ENCODE results near the gene CHCHD1.
"Not testable (repeated sequence)": the region's sequence is repeated elsewhere in the genome, so short reads cannot be mapped to it uniquely, and the experiment has no call there.

The CHCHD1 gene

DNA sequence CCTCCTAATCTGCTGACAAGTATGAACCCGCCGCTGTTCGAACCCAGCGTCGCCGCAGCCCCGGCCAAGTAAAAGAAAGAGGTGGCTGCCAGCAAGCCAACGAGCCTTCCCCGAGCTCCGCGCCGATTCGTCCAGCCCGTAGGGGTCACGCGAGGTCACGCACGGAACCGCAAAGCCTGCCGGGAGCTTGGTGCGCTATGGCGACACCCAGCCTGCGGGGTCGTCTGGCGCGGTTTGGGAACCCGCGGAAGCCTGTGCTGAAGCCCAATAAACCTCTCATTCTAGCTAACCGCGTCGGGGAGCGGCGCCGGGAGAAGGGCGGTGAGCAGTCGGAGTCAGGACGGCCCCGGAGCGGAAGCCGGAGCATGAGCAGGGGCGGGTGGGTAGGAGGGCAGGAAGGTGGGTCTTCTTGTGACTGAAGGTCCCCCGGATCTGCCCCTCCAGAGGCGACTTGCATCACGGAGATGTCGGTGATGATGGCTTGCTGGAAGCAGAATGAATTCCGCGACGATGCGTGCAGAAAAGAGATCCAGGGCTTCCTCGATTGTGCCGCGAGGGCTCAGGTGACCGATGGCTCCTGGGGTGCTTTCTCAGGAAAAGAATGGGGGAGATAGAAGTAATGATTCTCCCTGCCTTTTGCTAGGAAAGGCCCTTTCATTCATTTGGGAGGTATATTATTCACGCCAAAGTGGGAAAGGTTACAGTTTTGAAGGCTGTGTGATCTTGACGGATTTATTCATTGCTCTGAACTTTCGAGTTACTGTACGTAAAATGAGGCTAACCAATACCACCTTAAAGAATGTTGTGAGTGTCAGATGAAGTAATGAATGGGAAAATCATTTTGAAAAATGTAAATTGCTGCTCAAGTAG lies at the start of gene CHCHD1:
Gene CHCHD1 (plus strand): TSS at position 170 of the 870 bp plus-strand sequence. CDS start 28 bp downstream, at position 198.
- peak; percentile 83 for DNase-seq

DNA sequence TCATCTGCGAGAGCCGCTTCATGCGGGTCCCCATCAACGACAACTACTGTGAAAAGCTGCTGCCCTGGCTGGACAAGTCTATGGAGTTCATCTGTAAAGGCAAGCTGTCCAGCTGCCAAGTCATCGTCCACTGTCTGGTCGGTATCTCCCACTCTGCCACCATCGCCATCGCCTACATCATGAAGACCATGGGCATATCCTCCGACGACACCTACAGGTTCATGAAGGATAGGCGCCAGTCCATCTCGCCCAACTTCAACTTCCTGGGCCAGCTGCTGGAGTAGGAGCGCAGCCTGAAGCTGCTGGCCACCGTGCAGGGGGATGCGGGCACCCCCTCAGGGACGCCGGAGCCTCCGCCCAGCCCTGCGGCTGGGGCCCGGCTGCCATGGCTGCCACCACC lies 49.4 kb upstream of the CHCHD1 start:
- no peak for DNase-seq

DNA sequence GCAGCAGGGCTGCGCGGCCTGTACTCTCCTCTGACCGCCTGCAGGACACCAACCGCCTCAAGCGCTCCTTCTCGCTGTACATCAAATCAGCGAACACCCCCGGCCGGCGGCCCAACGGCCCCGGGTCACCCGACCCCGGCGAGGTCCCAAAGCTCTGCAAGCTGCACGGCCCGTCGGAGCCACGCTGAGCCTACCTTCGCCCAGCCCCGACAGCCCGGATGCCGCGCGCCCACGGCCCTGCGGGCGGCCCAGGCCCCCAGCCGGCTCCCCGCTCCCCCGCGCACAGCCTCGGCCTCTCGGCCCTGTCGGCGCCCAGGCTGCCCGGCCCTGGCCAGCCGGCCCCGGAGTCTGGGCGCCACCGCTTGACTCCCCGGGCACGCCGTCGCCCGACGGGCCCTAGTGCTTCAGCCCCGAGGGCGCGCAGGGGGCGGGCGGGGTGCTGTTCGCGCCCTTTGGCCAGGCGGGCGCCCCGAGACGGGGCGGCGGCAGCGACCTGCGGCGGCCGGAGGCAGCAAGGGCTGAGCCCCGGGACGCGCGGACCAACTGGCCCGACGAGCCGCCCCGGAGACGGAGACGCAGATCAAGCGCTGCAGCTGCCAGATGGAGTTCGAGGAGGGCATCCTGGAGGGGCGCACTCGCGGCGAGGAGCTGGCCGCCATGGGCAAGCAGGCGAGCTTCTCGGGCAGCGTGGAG lies 48.8 kb upstream of the CHCHD1 start:
- DNase-seq, result no peak

DNA sequence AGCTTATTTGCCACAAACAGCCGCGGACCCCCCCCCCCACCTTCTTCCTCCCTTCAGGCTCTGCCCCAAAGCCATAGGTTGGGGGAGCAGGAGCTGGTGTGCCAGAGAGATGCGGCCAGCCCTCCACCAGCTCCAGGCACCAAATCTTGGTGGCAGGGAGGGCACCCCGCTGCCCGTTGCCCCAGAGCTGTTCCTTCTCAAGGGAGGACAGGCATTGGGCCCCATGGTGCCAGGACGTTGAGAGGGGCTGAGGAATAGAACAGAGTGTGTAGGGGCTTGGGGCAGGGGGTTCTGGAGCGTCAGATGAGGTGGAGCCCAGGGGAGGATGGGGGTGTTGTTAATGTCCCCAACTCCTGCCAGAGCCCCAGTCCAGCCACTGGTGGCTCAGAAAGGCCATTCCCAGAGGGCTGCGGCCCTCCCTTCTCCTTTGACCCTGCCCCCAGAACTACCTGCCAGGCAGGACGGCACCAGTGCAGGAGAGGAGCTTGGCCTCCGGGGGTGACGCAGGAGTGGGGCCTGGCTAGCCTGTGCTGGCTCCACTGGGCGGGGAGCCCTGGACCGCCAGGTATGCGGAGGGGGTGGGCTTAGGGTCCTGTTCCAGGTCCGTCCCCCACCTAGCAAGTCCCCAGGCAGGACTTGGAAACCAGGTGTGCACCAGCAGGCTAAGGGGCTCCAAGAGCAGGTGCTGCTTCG lies 47.7 kb upstream of the CHCHD1 start:
- no peak for DNase-seq

DNA sequence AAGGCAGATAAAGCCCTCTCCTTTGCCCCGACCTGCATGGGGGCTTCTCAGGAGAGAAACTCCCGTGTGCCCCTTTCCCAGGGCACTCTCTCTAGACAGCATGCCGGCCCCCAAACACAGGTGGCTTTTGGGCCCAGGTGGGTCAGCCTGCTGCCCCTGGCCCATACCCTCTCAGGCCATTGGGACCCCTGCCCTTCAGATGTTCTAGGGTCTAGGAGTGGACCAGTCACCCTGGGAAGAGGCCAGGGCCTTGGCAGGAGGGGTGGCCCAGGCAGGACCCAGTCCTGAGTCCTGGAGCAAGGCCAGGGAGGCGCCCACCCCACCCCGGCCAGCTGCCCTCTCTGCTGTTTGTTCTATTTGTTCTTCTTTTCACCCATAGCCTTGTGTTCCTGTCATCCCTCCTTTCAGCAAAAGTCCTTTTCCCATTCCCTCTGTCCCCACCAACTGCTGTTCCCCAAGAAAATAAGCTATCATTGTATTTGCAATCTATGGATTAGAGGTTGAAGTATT lies 47.0 kb upstream of the CHCHD1 start:
- DNase-seq, result no peak

DNA sequence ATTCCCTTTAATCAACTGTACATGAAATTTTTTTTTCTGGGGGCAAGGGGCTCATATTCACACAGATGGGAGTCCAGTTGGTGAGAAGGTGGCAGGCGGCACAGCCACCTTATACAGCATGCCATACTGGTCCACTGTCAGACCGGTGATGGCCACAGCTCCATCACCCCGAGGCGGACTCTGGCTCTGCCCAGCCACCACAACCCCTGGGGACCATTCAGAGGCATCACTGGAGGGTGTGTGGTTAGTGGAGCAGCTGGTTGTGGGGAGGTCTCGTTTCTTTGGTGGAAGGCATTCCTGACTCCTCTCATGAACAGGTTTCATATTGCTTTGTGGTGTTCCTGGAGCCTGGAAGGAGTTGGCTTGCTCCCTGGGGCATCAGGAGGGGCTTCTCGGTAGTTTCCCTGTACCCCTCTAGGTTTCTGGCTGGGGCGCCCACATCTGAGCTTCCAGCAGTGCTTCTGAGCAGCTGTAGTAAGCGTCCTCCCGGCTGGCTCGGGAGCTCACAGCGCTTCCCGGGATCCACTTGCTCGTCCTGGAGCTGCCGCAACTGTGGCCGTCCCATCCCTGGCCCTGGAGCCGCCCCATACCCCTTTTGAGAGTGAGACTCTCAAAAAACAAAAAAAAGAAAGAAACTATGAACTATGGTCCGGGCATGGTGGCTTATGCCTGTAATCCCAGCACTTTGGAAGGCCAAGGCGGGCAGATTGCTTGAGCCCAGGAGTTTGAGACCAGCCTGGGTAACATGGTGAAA lies 41.2 kb upstream of the CHCHD1 start:
- DNase-seq, result not testable (repeated sequence)

DNA sequence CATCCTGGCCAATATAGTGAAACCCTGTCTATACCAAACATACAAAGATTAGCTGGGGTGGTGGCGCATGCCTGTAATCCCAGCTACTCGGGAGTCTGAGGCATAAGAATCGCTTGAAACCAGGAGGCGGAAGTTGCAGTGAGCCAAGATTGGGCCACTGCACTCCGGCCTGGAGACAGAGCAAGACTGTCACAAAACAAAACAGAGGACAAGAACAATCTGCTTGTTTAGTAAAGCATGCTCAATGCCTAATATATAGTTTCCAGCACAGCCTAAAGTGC lies 39.5 kb upstream of the CHCHD1 start:
- DNase-seq, result no peak

DNA sequence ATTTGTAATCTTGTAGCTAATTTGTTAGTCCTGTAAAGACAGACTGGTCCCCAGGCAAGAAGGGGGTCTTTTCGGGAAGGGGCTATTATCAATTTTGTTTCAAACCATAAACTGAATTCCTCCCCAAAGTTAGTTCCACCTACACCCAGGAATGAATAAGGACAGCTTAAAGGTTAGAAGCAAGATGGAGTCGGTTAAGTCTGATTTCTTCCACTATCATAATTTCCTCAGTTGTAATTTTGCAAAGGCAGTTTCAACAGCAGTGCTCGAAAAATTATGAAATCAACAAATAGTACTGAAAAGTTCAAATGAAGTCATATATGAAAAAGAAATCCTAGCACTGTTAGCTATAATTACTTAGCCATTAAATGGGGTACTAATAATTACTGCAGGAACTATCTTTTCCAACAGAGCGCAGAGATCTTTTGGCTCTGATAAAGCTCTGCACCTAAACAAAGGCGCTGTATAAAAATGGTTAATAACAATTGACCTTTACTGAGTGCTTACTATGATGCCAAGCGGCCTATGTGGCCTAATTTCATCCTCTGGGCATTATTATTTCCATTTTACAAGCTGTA lies 38.4 kb upstream of the CHCHD1 start:
- no peak for DNase-seq

DNA sequence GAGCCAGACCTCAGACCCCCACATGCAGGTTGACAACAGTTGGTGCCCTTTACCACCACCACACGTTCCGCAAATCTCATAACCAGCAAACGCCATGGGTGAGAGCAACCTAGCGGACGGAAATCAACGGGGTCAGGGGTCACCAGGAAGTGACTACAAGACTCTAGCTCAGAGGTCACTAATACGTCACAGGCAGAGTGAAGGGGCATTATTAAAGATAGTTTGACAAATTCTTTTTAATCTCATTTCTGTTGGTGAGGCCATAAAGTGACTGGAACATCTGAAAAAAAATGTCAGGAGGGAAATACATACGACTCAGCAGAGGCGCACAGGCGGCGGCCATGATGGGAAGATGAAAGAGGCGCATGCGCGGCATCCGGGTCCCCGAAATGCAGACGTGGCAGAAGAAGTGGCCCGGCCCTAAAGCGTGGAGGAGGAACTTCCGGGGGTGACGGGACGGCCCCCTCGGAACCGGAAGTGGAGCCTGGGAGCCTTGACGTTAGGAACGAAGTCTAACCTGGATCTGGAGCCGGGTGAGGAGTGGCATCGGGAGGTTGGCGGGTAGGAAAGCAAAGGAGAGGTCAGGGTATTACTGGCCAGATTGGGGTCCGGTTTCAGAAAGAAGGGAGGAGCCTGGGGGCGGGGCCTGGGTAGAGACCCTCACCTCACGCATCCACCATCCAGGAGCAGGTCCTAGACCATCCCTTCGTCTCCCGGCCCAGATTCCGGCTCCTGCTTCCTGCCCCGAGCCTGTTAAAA lies 37.8 kb upstream of the CHCHD1 start, which contains the start of gene SEC24C:
Gene SEC24C (plus strand): TSS at position 468 of the 759 bp plus-strand sequence. CDS start 2,461 bp downstream, outside the sequence.
- DNase-seq, result peak; percentile 94

DNA sequence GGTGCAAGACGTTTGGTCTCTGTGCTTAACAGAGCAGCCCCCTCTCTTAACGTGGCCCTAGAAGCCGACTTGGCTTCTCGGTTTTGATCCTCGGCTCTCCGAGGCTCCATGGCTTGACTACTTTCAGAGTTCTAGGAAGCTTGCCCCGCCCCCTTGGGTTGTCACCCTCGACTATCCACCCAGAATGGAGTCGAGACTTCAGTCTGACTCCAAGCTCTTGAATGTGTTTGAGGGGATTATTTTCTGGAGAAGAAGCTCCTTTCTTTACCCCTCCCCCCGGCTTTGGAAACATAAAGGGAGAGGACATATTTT lies 37.2 kb upstream of the CHCHD1 start:
- DNase-seq, result peak; percentile 43

DNA sequence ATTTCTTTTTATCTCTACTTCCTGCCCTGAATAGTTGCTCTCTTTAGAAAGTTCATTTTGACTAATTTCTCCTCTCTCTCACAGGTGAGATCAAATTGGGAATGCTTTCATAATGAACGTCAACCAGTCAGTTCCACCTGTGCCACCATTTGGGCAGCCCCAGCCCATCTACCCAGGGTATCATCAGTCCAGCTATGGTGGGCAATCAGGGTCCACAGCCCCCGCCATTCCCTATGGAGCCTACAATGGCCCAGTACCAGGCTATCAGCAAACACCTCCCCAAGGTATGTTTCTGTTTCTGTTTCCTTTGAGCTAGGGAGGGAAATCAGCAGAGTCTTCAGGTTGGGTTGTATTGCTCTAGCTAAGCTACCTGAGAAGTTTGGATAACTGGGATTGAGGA lies 35.1 kb upstream of the CHCHD1 start:
- no peak for DNase-seq

DNA sequence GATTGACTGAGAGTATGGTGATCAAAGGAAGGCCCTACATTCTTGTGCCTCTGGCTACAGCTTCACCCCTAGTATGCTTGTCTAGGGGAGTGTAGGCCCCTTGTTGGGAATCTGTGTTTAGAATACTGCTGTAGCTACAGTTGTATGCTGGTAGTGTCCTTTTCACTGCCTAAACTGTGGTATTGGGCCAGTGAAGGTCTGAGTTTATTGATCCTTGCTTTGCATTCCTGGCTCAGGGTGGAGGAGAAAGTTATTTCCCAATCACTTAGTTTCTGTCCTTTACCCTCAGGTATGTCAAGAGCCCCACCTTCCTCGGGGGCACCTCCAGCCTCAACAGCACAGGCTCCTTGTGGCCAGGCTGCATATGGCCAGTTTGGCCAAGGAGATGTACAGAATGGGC lies 31.0 kb upstream of the CHCHD1 start:
- no peak for DNase-seq

DNA sequence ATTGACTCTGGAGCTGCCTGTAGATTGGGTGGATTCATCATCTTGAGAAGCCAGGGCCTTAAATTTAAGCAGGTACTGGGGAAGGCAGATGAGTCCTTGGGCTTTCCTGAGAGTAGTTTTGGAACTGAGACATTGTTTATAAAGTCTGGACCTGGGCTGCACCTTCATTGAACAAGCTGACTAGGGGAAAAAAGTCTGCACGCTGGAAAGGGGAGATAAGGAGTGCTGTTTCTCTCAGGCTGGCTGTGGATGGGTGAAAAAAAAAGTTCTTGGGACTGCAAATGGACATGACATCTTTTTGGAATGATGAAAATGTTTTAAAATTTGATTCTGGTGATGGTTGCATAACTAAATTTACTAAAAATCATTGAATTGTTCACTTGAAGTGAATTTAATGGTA lies 25.7 kb upstream of the CHCHD1 start:
- DNase-seq, result no peak

DNA sequence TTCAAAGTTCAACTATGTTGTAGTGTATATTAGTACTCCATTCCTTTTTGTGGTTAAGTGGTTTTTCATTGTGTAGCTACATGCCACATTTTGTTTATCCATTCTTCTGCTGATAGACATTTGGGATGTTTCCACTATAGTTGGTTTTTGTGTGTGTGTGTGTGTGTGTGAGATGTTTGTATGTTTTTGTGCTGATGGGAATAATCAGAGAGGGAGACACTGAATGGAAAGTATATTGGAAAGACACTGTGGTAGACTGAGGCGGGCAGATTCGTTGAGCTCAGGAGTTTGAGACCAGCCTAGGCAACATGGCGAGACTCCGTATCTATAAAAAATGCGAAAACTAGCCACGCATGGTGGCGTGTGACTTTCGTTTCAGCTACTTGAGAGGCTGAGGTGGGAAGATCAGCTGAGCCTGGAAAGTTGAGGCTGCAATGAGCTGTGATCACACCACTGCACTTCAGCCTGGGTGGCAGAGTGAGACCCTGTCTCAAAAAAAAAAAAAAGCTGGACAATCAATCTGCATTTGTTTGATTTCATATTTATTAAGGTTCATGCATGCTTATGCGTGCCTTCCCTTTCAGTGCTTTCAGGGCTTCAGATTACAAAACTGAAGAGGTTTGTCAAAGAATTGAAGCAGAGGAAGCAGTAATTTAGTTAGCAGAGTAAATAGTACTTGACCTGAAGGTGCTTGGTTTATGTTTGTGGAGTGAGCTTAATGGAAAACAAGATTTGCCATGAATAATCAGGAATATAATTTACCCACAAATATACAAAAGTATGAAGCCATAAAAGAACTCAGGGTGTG lies 22.9 kb upstream of the CHCHD1 start:
- DNase-seq, result no peak

DNA sequence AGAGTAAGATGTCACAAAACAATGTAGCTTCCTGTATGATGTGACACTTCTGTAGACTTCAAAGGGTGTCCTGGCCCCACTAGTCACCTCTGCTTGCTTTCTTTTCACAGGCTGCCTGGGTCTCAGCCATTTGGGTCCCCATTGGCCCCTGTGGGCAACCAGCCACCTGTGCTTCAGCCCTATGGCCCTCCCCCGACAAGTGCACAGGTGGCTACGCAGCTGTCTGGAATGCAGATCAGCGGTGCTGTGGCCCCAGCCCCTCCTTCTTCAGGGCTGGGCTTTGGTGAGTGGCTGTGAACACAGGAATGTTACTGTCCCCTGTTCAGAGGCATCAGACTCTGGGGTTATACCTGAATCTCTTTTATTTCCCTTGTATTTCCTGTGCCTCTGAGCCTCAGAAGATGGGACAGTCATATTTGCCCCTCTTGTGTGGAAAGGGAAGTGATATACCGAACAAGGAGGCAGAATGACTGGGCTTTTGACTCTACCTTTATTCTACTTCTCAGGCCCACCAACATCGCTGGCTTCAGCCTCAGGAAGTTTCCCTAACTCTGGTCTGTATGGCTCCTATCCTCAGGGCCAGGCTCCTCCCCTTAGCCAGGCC lies 22.2 kb upstream of the CHCHD1 start:
- DNase-seq, result no peak

DNA sequence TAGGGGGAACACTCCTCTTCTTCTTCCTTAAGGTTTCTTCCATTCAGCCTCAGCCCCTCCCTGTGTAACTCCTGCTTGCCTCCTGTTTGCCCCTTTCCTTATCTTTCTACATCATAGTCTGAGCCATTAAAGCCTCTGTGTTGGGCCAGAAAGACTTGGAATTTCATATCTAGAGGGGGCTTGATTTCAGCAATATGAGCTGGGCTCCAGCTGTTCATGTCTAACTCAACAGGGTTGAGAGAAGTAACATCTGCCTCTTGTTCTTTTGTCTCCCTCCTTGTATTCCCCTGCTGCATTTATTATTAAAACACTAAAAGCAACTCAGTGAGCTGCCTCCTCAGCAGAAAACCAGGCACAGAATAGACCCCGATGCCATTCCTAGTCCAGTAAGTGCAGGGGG lies 20.1 kb upstream of the CHCHD1 start:
- no peak for DNase-seq

DNA sequence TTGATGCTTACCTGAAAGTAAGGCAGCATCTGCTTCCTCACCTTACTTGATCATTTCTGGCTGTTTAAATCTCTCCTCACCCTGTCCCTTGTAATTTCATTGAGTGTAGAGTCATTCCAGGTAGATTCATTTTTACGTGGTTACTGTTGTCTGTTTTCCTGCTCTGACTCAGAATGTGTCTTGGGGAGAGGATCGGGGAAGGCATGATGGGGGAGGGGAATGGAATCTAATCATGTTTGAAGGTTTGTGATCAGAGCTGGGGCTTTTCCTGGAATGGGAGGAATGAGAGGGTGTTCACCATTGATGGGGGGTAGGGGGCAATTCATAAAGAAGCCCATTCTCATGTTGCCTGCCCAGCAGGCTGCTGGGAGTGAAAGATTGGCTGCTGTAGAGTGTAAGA lies 18.9 kb upstream of the CHCHD1 start:
- no peak for DNase-seq

DNA sequence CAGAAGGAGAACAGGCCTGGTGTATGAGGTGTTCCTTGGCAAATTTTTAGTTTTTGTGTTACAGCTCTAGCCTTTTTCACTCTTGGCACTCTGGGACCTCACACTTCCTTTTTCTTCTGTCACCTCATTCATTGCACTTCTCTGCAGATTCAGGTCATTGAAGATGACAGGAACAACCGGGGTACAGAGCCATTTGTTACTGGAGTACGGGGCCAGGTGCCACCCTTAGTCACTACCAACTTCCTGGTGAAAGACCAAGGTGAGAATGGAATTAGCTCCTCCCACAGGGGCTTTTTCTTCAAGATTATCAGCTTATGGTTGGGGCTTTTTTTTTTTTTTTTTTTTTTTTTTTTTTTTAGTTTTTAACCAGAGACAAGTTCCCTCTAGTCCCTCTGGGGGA lies 18.5 kb upstream of the CHCHD1 start:
- no peak for DNase-seq

DNA sequence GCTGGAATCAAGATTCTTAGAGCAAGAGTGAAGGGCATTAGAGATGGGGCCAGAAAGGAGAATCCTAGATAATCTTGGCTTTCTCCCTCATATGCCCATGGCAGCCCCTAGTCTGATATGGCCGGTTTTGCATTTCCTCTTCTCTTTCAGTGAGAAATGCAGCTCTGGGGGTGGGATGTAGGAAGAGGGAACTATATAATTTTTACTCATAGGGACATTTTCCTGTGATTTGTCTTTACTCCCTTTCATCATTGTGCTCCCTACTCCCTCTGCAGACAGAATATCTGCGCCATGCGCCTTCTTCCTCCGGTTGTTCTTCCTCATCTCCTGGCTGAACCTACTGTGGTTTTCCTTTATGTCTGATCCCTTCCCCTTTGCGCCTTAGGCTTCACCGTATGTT lies 16.8 kb upstream of the CHCHD1 start:
- DNase-seq, result no peak

DNA sequence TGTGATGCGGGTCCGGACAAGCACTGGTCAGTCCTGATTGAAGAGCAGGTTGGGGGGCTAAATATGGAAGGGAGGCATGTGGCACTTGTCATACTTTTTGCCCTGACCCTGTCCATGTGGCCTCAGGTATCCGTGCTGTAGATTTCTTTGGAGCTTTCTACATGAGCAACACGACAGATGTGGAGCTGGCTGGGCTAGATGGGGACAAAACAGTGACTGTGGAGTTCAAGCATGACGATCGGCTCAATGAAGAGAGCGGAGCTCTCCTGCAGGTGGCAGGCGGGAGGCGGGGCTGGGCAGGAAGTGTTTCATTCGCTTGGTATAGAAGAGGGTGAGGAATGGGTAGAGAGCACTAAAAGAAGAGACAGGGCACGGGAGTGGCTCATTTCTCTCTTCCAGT lies 13.0 kb upstream of the CHCHD1 start:
- no peak for DNase-seq

DNA sequence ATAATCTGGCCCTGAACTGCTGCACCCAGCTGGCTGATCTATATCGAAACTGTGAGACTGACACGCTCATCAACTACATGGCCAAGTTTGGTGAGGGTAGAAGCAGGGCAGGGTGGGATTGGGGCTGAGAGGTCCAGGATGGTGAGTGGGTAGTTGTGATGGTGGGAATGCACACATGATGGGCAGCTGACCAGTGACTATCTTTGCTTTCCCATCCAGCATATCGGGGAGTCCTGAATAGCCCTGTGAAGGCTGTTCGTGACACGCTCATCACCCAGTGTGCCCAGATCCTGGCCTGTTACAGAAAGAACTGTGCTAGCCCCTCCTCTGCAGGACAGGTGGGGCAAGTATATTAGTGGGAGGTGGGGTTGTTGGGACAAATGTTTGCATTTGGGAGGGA lies 12.5 kb upstream of the CHCHD1 start:
- no peak for DNase-seq
